ENCODE data around the gene PRM1.
"Not testable (repeated sequence)": the region's sequence is repeated elsewhere in the genome, so short reads cannot be mapped to it uniquely, and the experiment has no call there.

- TF ChIP-seq CTCF, POLR2A, POLR2AphosphoS5 (IDR thresholded peaks at IDR 0.05): not testable (repeated sequence)
Observed at GRCh38 chr16:11289696-11290095, 8.6 kb upstream of the PRM1 start.

Measured in breast epithelium (tissue), 3 donors.